ELR (cell line): ENCODE measurements around the gene NKAIN1.
A peak's percentile ranks its signal among the peaks of the same experiment; 100 is the strongest.
"Not testable (repeated sequence)": the region's sequence is repeated elsewhere in the genome, so short reads cannot be mapped to it uniquely, and the experiment has no call there.

ENCODE experiments used
- DNase-seq: peaks from one replicate; pipeline ENCODE4 v3.0.0-alpha.2; 2015; ENCODE audit warnings: low read depth

NKAIN1 gene

DNA sequence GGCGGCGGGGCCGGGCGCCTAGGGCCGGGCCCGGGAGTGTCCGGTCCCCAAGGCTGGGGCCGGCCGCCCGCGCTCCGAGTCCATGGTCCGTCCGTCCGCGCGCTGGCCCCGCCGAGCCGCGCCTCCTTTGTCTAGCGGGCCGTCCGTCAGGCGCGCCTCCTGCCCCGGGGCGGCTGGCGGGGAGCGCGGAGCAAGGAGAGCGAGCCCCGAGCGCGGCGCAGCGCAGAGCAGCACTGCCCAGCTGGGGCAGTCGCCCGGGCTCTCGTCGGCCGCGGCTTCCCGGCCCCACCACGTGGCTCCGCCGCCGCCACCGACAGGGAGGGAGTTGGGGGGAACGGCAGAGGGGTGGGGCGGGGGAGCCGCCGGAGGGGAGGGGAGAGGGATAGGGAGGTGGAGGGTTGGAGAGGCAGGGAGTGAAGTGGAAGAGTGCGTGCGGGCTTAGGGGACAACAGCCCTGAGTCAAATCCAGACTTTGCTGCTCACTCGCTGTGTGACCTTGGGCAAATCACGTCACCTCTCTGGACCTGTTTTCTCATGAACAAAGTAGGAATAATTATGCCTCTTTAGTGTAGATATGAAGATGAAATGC, at the start of gene NKAIN1:
TSS of gene NKAIN1 (minus strand) at position 235 of the 589 bp plus-strand sequence. CDS start 340 bp downstream, outside the sequence.
- DNase-seq: peak; percentile 49

- DNase-seq: no peak
Measured at GRCh38 chr1:31289021-31289420, 49.3 kb upstream of the NKAIN1 start.

DNA sequence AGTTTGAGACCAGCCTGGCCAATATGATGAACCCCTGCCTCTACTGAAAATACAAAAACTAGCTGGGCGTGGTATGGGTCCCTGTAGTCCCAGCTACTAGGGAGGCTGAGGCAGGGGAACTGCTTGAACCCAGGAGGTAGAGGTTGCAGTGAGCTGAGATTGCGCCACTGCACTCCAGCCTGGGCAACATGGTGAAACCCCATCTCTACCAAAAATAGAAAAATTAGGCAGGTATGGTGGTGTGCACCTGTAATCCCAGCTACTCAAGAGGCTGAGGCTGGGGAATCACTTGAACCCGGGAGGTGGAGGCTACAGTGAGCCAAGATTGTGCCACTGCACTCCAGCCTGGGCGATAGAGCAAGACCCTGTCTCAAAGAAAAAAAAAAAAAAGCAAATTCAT, 48.1 kb upstream of the NKAIN1 start:
- DNase-seq: not testable (repeated sequence)

GRCh38 chr1:31282426-31282825, 42.7 kb upstream of the NKAIN1 start:
- not testable (repeated sequence) for DNase-seq

GRCh38 chr1:31273619-31274018, 33.9 kb upstream of the NKAIN1 start:
- DNase-seq: no peak

DNA sequence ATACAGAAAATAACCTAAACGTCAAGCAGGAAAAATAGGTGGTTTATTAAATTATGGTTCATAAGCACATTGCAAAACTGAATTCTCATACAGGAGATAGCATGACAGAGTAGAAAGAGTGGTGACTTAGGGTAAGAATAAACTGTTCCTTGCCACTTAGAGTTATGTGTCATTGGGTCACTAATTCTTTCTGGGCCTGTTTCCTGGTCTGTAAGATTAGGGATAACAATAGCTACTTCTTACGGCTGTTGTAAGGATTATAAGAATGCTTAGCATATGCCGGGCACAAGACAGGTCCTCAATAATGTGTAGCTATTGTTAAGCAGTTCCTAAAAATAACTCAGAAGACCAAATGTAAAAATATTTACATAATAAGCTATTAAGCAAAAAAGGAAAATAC, 32.7 kb upstream of the NKAIN1 start:
- no peak for DNase-seq

DNA sequence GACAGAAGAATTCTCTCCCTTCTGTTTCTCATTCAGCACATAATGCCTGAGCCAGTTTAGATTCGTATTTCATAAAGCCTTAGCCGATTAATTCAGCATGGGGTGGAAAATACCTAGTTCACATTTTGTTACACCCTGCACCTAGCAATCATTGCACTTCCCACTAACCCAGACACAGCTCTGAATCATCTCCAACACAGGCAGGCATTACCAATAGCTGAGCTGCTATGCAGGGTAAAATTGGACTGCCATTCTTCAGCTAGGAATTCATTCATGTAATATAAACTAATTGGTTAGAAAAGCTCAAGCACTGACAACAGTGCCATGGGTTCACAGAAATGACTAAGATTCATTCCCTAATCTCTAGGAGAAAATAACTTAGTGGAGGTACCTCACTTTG, 26.9 kb upstream of the NKAIN1 start:
- no peak for DNase-seq

DNA sequence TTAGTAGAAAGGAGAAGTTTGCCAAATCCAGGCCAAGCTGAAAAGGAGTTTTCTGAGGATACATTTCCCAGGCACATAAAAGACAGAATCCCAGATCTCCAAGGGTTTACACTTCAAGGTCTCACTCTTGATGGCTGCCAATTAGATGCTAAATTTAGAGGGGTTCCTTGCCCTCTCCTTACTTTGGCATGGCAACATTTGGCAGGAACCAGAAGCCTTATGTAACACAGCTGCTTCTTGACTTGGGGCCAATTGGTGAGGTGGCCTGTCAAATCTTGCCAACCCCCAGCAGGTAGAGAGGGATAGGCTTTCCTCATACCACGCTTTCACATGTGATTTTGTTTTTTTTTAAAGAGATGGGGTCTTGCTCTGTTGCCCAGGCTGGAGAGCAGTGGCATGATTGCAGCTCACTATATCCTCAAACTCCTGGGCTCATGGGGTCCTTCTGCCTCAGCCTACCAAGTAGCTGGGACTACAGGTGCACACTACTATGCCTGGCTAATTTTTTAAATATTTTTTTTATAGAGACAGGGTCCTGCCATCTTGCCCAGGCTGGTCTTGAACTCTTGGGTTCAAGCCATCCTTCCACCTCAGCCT, 25.2 kb upstream of the NKAIN1 start:
- DNase-seq: no peak

DNA sequence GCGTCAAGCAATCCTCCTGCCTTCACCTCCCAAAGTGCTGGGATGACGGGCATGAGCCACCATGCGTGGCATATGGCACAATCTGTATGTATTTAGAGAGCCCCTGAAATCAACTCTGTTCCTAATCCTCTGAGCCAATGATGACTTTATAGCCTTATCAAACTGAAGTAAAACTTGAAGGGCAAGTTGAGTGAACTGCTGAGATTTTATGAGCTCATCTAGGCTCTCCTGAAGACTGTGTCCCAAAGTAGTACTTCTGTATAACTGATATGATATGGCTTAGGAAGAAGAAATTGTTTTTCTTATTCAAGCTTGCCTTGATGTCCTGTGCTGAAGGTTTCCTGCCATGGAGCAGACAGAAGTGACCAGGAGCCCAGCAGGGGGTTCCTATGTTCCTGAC, 23.7 kb upstream of the NKAIN1 start:
- no peak for DNase-seq

DNA sequence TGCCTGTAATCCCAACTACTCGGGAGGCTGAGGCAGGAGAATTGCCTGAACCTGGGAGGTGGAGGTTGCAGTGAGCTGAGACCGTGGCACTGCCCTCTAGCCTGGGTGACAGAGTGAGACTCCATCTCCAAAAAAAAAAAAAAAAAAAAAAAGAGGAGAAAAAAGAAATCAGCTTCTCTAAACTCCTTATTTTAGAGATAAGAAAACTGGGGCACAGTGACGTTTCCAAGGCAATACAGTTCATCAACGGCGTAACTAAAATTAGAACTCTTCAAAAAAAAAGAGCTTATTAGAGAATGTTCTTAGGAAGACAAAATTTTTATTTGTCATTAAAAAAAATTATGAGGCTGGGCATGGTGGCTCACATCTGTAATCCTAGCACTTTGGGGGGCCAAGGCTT, 22.7 kb upstream of the NKAIN1 start:
- DNase-seq: not testable (repeated sequence)

DNA sequence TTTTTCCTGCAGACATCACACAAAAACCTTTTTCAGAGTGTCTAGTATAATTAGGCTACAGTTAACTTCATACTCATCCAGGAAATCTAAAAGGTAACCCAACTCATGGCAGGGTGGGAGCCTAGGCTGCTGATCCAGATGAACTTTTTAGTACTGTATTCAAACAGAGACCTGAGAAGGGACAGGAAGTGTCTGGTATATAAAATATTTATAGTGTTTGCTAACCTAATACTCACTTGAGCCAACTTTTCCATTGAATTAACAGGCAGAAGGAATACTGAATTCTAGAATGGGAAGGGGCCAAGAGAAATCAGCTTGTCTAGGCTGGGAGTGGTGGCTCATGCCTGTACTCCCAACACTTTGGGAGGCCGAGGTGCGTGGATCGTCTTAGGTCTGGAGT, 22.2 kb upstream of the NKAIN1 start:
- no peak for DNase-seq

GRCh38 chr1:31259746-31260145, 20.1 kb upstream of the NKAIN1 start:
- no peak for DNase-seq

- no peak for DNase-seq
Measured at GRCh38 chr1:31258581-31258980, 18.9 kb upstream of the NKAIN1 start.

GRCh38 chr1:31257213-31257612, 17.5 kb upstream of the NKAIN1 start:
- no peak for DNase-seq

DNA sequence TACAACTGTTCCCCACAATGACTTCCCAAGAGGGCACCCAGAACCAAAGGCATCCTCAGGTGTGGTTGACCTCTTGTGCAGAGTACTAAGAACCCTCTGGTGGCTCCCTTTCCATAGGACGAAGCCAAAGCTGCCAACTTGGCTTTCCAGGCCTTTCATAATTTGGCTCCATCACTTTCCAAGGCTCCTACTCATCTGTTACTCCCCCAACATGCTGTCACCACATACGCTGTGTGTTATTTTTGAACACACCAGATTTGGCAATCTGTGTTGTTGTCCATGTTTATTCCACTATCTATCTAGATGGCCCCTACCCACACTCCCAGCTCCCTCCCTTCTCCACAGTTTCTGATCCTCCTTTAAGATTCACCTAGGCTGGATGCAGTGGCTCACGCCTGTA, 10.2 kb upstream of the NKAIN1 start:
- no peak for DNase-seq

- peak; percentile 34 for DNase-seq
Measured at GRCh38 chr1:31248276-31248675, 8.6 kb upstream of the NKAIN1 start.

DNA sequence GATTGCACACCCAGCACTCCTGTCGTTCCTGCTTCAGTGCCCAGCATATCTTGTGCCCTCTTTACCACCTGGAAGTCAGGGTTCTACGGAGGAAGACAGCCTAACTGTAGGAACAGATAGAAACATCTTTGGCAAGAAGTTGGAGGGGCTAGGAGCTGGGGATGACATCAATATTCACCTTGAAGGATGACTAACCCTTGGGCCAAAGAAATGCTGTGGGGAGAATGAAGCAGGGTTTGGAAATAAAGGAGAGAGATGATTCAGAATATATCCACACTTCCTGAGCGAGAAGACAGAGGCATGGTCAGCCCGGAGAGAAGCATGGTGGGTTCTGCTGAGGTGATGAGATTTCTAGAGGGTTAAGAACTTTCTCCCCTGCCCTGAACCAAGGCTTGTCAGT, 4.6 kb upstream of the NKAIN1 start:
- peak; percentile 76 for DNase-seq

DNA sequence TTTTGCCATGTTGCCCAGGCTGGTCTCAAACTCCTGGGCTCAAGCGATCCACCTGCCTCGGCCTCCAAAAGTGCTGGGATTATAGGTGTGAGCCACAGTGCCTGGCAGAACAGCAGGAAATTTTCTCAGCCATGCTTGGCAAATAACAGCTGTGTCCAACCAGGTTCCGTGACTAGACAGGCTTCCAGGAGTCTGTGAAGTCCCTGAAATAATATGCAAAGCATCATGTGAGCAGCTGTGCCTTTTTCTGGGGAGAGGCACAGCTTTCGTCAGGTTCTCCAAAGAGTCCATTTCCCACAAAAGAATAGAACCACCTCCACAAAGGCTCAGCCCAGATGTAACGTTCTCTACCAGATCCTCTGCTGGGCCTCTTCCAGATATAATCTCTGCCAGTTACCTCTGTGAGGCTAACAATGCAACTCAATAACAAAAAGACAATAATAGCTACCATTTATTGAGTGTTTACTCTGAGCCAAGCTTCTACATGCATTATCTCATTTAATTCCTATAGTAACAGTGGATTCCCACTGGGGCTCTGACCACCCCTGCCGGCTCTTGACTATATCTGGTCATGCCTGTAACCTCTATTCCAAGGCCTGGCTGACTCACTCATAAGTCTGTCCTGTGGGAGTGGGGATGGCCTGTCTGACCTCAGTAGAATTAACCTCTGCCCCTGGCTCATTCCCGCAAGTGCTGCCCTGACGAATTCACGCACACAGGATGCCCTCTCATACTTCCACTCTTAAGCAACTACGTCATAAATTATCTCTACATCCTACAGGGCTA, 4.0 kb upstream of the NKAIN1 start:
- peak; percentile 59 for DNase-seq

DNA sequence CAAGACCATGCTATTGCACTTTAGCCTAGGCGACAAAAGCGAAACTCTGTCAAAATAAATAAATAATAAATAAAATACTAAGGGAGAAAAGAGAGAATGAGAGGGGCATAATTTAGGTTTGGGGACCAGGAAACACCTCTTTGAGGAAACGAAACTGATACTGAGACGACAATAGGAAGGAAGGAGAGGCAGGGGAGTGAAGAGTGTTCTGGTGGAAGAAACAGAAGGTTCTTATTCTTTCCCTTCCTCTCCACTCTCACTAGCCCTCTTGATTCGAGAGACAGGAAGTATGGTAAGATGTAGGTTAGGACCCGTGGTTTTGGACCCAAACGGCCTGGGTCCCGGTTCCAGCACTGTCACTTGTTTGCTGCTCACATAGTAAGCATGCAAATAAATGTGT, 1.6 kb upstream of the NKAIN1 start:
- no peak for DNase-seq

GRCh38 chr1:31238986-31239613, 587 bp downstream of the NKAIN1 start:
- DNase-seq: peak; percentile 22

DNA sequence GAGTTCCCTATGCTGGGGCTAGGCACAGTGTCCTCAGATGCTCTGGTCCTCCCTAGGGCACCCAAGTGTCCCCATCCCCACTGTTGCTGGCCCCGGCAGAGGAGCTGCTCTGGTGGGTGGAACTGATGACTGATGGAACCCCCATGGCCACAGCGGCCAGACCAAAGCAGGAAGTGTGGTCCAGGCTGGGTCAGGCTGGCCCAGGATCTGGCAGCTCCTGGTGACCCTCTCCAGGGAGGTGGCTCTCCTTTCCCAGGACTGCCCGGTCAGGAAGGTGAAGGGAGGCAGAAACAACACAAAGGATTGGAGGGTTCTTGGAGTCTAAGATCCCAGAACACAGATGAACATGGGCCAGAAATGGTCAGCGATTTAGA, 1.1 kb downstream of the NKAIN1 start:
- no peak for DNase-seq

GRCh38 chr1:31234870-31235269, 4.8 kb downstream of the NKAIN1 start:
- DNase-seq: no peak

- DNase-seq: no peak
Measured at GRCh38 chr1:31234123-31234708, 5.5 kb downstream of the NKAIN1 start.
